Lower leg skin (tissue), 4 donors: ENCODE measurements around the gene ARHGEF33. TPM values are rescaled to one million over a fixed set of nuclear protein-coding genes. Genes with fewer than 3 reads are reported as not detected.

Experiments used
- DNase-seq, 2 donors: peaks; one replicate each; pipeline ENCODE4 v3.0.0-alpha.2; 2019; ENCODE audit warnings: low spot score in 2 of 2
- H3K4me3 ChIP-seq: fragments of 200-600 bp; sonication (generic); 2 replicates; pipeline ENCODE4 v1.5.1; 2017; ENCODE audit warnings: mild to moderate bottlenecking, low read depth; ENCODE audit not compliant: poor library complexity, severe bottlenecking
- POLR2A ChIP-seq, 2 donors: fragments of 450-650 bp; IDR thresholded peaks; one replicate each; pipeline ENCODE4 v1.6.1; 2016 to 2017; ENCODE audit warnings: antibody characterized with exemption in 2 of 2, mild to moderate bottlenecking in 1 of 2, moderate library complexity in 1 of 2
- WGBS, 2 donors: methylation state at CpG; one replicate each; pipeline ENCODE4 v1.1.5; 2018; 5-methylcytosine and 5-hydroxymethylcytosine counted together
- intact Hi-C: fragments of 100-400 bp; cut with DNase I; formaldehyde crosslinking; loops from one replicate; pipeline ENCODE4 v1.15.0; 2023; ENCODE audit warnings: low total_unique reads
- total RNA-seq, 4 donors: library from RNA; depleted of rRNA; stranded (reverse); fragments of >200 nt; gene quantifications; one replicate each; pipeline ENCODE4 v1.1.0, GENCODE V29; 2016
- TF ChIP-seq, protein P1 (sequence below), 3 donors: fragments of 450-650 bp; IDR thresholded peaks; one replicate each; pipeline ENCODE4 v1.5.1; 2016; ENCODE audit warnings: antibody characterized with exemption in 3 of 3, mild to moderate bottlenecking in 3 of 3, moderate library complexity in 2 of 3

ARHGEF33 gene
- total RNA-seq, 4 donors from 2014 or later, result 0.13 to 1.4 (median 0.66) TPM

DNA sequence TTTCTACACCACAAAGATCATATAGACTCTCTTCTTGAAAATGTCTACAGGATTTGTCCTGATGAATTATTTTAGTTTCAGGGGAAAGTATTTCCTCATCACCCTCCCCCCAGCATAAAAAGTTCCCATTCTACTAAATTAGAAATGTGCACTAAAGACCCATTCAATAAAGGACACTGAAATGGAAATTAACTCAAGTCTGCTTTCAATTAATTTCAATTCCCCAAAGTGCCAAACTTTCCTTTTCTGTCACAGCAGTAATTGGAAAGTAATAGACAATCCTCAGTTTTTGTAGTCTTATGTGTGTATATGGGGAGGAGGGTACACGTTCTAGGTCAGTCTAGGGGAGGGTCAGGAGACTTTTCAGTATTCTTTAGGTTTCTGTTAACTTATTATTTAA lies 21.5 kb downstream of the ARHGEF33 start:
- intact Hi-C loops, result no loop called here

GRCh38 chr2:38912619-38913018 lies 22.9 kb downstream of the ARHGEF33 start:
- H3K4me3 ChIP-seq, result no peak overlapping the region
- TF ChIP-seq, protein P1, sequence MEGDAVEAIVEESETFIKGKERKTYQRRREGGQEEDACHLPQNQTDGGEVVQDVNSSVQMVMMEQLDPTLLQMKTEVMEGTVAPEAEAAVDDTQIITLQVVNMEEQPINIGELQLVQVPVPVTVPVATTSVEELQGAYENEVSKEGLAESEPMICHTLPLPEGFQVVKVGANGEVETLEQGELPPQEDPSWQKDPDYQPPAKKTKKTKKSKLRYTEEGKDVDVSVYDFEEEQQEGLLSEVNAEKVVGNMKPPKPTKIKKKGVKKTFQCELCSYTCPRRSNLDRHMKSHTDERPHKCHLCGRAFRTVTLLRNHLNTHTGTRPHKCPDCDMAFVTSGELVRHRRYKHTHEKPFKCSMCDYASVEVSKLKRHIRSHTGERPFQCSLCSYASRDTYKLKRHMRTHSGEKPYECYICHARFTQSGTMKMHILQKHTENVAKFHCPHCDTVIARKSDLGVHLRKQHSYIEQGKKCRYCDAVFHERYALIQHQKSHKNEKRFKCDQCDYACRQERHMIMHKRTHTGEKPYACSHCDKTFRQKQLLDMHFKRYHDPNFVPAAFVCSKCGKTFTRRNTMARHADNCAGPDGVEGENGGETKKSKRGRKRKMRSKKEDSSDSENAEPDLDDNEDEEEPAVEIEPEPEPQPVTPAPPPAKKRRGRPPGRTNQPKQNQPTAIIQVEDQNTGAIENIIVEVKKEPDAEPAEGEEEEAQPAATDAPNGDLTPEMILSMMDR (IDR thresholded peaks at IDR 0.05), result no peak
- TF ChIP-seq POLR2A (IDR thresholded peaks at IDR 0.05), result no peak
- no peak for DNase-seq
- WGBS, 2 donors, result 52 to 71% methylated on average over 1 of the region's 1 CpG
- intact Hi-C loops, result no loop called here

More for the DNA sequence above, 21.5 kb downstream of the ARHGEF33 start:
- WGBS, 2 donors, result 68 to 82% methylated on average over 1 of the region's 1 CpG
- no peak overlapping the region for H3K4me3 ChIP-seq
- TF ChIP-seq, protein P1 (IDR thresholded peaks at IDR 0.05), result no peak
- no peak for TF ChIP-seq POLR2A (IDR thresholded peaks at IDR 0.05)
- no peak for DNase-seq

DNA sequence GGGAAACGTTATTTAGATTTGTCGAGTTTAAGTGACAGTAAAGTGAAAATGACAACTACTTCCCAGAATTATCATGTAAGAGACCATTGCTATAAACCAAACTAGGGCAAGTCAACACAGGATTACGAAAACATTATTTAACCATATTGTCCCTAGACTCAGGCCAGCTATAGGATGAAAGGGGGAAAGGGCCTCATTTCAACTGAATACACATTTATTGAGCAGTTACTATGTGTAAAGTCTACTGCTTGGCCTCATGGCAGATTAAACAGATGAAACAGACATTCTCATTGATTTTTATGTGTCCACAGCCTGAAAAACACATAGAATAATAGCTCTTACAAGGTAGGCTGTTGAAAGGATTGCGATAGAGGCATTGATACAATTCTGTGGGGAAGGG lies 32.7 kb downstream of the ARHGEF33 start:
- no peak for DNase-seq
- H3K4me3 ChIP-seq, result no peak overlapping the region
- TF ChIP-seq, protein P1 (IDR thresholded peaks at IDR 0.05), result no peak
- no peak for TF ChIP-seq POLR2A (IDR thresholded peaks at IDR 0.05)
- 87 to 92% methylated on average over 4 of the region's 4 CpGs for WGBS, 2 donors
- intact Hi-C loops, result no loop called here

GRCh38 chr2:38922902-38923301 lies 33.2 kb downstream of the ARHGEF33 start:
- TF ChIP-seq, protein P1 (IDR thresholded peaks at IDR 0.05), result no peak
- TF ChIP-seq POLR2A (IDR thresholded peaks at IDR 0.05), result no peak
- no peak for DNase-seq
- H3K4me3 ChIP-seq, result no peak overlapping the region
- 90 to 93% methylated on average over 2 of the region's 2 CpGs for WGBS, 2 donors
- intact Hi-C loops, result no loop called here

GRCh38 chr2:38925982-38926381 lies 36.3 kb downstream of the ARHGEF33 start:
- WGBS, 2 donors, result 77 to 84% methylated on average over 9 of the region's 9 CpGs
- TF ChIP-seq, protein P1 (IDR thresholded peaks at IDR 0.05), result no peak
- no peak for TF ChIP-seq POLR2A (IDR thresholded peaks at IDR 0.05)
- H3K4me3 ChIP-seq, result no peak overlapping the region
- intact Hi-C loops, result no loop called here
- no peak for DNase-seq

- no peak overlapping the region for H3K4me3 ChIP-seq
- 64 to 67% methylated on average over 2 of the region's 2 CpGs for WGBS, 2 donors
- TF ChIP-seq, protein P1 (IDR thresholded peaks at IDR 0.05), result no peak
- TF ChIP-seq POLR2A (IDR thresholded peaks at IDR 0.05), result no peak
- DNase-seq, result no peak
- intact Hi-C loops, result no loop called here
These were observed 40.9 kb downstream of the ARHGEF33 start for GRCh38 chr2:38930600-38930999.
